ENCODE results near the gene RDM1. TPM values are rescaled to one million over a fixed set of nuclear protein-coding genes. Genes with fewer than 3 reads are reported as not detected.

Gene RDM1
- total and polyA plus RNA-seq, 2 experiments from 2014 or later = 3.9 to 8.8 TPM

DNA sequence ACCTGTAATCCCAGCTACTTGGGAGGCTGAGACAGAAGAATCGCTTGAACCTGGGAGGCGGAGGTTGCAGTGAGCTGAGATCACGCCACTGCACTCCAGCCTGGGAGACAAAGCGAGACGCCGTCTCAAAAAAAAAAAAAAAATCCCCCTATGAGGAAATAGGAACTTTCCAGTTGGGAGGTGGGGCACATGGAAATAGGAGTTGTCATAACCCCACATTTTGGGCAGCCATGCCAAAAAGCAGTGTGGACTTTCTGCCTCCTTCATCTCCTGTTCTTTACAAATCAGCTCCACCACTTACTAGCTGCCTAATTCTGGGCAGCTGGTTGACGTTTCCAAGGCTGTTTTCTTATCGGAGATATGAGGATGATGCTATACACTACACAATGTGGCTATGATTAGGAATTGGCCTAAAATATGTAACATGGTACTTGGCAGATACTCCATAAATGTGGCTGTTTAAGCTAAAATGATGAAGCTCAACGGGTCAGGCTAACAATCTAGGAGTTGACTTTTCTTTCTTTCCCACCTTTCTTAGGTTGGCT lies 28.9 kb downstream of the RDM1 start (continued):
- TF ChIP-seq EZH2 (IDR thresholded peaks at IDR 0.05; ENCODE audit: low read depth, unreplicated experiment) (no peak), POLR2AphosphoS5 (IDR thresholded peaks at IDR 0.05; ENCODE audit: low read depth) (no peak), STAT1 (IDR thresholded peaks at IDR 0.05; ENCODE audit: unreplicated experiment) (no peak), NANOG (IDR thresholded peaks at IDR 0.05; ENCODE audit: borderline replicate concordance) (no peak), ZNF331 (CRISPR knock-in tag; IDR thresholded peaks at IDR 0.05; ENCODE audit: low read depth) (no peak), JUNB (IDR thresholded peaks at IDR 0.05; ENCODE audit: unreplicated experiment) (no peak), EZH2phosphoT487 (IDR thresholded peaks at IDR 0.05; ENCODE audit: unreplicated experiment) (no peak), CREB1 (CRISPR knock-in tag; IDR thresholded peaks at IDR 0.05; ENCODE audit: low read depth) (no peak), ZNF114 (CRISPR knock-in tag; IDR thresholded peaks at IDR 0.05) (no peak)
- TF ChIP-seq, protein P1, sequence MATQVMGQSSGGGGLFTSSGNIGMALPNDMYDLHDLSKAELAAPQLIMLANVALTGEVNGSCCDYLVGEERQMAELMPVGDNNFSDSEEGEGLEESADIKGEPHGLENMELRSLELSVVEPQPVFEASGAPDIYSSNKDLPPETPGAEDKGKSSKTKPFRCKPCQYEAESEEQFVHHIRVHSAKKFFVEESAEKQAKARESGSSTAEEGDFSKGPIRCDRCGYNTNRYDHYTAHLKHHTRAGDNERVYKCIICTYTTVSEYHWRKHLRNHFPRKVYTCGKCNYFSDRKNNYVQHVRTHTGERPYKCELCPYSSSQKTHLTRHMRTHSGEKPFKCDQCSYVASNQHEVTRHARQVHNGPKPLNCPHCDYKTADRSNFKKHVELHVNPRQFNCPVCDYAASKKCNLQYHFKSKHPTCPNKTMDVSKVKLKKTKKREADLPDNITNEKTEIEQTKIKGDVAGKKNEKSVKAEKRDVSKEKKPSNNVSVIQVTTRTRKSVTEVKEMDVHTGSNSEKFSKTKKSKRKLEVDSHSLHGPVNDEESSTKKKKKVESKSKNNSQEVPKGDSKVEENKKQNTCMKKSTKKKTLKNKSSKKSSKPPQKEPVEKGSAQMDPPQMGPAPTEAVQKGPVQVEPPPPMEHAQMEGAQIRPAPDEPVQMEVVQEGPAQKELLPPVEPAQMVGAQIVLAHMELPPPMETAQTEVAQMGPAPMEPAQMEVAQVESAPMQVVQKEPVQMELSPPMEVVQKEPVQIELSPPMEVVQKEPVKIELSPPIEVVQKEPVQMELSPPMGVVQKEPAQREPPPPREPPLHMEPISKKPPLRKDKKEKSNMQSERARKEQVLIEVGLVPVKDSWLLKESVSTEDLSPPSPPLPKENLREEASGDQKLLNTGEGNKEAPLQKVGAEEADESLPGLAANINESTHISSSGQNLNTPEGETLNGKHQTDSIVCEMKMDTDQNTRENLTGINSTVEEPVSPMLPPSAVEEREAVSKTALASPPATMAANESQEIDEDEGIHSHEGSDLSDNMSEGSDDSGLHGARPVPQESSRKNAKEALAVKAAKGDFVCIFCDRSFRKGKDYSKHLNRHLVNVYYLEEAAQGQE (IDR thresholded peaks at IDR 0.05; ENCODE audit: unreplicated experiment) = no peak
- TF ChIP-seq, protein P2, sequence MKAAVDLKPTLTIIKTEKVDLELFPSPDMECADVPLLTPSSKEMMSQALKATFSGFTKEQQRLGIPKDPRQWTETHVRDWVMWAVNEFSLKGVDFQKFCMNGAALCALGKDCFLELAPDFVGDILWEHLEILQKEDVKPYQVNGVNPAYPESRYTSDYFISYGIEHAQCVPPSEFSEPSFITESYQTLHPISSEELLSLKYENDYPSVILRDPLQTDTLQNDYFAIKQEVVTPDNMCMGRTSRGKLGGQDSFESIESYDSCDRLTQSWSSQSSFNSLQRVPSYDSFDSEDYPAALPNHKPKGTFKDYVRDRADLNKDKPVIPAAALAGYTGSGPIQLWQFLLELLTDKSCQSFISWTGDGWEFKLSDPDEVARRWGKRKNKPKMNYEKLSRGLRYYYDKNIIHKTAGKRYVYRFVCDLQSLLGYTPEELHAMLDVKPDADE (IDR thresholded peaks at IDR 0.05) = no peak

DNA sequence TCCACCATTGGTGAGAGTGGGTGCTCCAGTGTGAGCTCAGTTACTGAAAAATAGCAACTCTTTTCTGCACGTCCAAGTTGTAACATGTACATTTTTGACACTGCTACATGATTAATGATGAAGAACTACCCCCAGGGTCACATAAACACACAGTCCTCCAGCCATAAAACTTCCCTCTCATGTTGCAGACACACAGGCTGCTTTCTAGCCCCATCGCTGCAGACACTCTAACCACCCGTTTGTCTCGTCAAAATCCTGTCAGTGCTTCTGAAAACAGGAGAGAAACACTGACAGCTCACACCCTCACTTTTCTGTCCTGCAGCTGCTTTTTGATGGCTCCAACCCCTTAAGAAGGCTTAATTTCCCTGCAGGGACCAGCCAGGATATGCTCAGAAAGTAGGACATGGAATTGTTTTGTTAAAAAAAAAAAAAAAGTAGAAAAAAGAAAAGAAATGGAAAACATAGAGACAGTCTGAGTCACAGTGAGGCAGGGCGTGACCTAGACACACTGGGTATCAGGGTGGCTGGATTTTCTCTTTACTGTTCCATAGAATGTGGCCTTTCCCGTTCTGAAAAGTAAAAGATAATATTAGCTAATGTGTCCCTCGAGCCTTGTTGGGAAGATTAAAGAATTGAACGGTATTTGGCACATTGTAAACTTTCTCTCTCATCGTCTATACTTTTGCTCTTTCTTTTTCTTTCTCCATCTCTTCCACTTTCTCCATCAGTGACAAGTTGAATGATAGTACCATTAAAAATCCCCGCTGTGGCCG lies 29.7 kb downstream of the RDM1 start:
- H4K20me1 ChIP-seq (replicated peaks; ENCODE audit: insufficient read depth) = no peaks in the 10 kb centered on the region
- no peak overlapping the region for H3K4me3 Mint-ChIP-seq
- no peak overlapping the region for H3K4me2 ChIP-seq
- no peaks in the 10 kb centered on the region; the same call in 2 of the 3 replicates for H3K9me3 Mint-ChIP-seq
- no peak overlapping the region for H3K27ac ChIP-seq (ENCODE audit: low read depth)
- H3F3A ChIP-seq (replicated peaks; ENCODE audit: low read depth) = no peaks in the 10 kb centered on the region
- DNase-seq (ENCODE audit: low spot score) (no peak), ATAC-seq (no peak)
- no peaks in the 10 kb centered on the region for H3K27me3 ChIP-seq (ENCODE audit: insufficient read depth)
- H3K4me1 ChIP-seq (ENCODE audit: insufficient read depth) = no peaks in the 10 kb centered on the region
- no peaks in the 10 kb centered on the region for H3K79me2 ChIP-seq (replicated peaks; ENCODE audit: insufficient read depth)
- no peaks in the 10 kb centered on the region for H3K4me1 Mint-ChIP-seq
- H3K9me2 ChIP-seq (ENCODE audit: insufficient read depth) = no peaks in the 10 kb centered on the region
- no peak overlapping the region for H2AFZ ChIP-seq
- no peak overlapping the region for H3K4me3 ChIP-seq
- no peak overlapping the region for H3K27ac Mint-ChIP-seq
- no peaks in the 10 kb centered on the region; the same call in 1 of the 2 replicates for H3K36me3 ChIP-seq (ENCODE audit: insufficient read depth)
- peaks cover 3% of the 10 kb centered on the region for H3K27me3 Mint-ChIP-seq (ENCODE audit: insufficient read depth, low read depth, poor library complexity)
- H3K36me3 Mint-ChIP-seq (ENCODE audit: low read depth) = 0 out of 3 replicates have a peak, but pooled peaks cover 3% of the 10 kb centered on the region
- TF ChIP-seq JUNB (IDR thresholded peaks at IDR 0.05; ENCODE audit: unreplicated experiment) = no peak
- TF ChIP-seq POLR2AphosphoS5 (IDR thresholded peaks at IDR 0.05; ENCODE audit: low read depth) = no peak
- TF ChIP-seq, protein P3, sequence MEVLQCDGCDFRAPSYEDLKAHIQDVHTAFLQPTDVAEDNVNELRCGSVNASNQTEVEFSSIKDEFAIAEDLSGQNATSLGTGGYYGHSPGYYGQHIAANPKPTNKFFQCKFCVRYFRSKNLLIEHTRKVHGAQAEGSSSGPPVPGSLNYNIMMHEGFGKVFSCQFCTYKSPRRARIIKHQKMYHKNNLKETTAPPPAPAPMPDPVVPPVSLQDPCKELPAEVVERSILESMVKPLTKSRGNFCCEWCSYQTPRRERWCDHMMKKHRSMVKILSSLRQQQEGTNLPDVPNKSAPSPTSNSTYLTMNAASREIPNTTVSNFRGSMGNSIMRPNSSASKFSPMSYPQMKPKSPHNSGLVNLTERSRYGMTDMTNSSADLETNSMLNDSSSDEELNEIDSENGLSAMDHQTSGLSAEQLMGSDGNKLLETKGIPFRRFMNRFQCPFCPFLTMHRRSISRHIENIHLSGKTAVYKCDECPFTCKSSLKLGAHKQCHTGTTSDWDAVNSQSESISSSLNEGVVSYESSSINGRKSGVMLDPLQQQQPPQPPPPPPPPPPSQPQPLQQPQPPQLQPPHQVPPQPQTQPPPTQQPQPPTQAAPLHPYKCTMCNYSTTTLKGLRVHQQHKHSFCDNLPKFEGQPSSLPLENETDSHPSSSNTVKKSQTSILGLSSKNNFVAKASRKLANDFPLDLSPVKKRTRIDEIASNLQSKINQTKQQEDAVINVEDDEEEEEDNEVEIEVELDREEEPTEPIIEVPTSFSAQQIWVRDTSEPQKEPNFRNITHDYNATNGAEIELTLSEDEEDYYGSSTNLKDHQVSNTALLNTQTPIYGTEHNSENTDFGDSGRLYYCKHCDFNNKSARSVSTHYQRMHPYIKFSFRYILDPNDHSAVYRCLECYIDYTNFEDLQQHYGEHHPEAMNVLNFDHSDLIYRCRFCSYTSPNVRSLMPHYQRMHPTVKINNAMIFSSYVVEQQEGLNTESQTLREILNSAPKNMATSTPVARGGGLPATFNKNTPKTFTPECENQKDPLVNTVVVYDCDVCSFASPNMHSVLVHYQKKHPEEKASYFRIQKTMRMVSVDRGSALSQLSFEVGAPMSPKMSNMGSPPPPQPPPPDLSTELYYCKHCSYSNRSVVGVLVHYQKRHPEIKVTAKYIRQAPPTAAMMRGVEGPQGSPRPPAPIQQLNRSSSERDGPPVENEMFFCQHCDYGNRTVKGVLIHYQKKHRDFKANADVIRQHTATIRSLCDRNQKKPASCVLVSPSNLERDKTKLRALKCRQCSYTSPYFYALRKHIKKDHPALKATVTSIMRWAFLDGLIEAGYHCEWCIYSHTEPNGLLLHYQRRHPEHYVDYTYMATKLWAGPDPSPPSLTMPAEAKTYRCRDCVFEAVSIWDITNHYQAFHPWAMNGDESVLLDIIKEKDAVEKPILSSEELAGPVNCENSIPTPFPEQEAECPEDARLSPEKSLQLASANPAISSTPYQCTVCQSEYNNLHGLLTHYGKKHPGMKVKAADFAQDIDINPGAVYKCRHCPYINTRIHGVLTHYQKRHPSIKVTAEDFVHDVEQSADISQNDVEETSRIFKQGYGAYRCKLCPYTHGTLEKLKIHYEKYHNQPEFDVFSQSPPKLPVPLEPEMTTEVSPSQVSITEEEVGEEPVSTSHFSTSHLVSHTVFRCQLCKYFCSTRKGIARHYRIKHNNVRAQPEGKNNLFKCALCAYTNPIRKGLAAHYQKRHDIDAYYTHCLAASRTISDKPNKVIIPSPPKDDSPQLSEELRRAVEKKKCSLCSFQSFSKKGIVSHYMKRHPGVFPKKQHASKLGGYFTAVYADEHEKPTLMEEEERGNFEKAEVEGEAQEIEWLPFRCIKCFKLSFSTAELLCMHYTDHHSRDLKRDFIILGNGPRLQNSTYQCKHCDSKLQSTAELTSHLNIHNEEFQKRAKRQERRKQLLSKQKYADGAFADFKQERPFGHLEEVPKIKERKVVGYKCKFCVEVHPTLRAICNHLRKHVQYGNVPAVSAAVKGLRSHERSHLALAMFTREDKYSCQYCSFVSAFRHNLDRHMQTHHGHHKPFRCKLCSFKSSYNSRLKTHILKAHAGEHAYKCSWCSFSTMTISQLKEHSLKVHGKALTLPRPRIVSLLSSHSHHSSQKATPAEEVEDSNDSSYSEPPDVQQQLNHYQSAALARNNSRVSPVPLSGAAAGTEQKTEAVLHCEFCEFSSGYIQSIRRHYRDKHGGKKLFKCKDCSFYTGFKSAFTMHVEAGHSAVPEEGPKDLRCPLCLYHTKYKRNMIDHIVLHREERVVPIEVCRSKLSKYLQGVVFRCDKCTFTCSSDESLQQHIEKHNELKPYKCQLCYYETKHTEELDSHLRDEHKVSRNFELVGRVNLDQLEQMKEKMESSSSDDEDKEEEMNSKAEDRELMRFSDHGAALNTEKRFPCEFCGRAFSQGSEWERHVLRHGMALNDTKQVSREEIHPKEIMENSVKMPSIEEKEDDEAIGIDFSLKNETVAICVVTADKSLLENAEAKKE (CRISPR knock-in tag; IDR thresholded peaks at IDR 0.05) = no peak
- no peak for TF ChIP-seq ZNF331 (CRISPR knock-in tag; IDR thresholded peaks at IDR 0.05; ENCODE audit: low read depth)
- TF ChIP-seq, protein P2 (IDR thresholded peaks at IDR 0.05) = no peak
